ENCODE measurements around the gene GASK1A. TPM values are rescaled to one million over a fixed set of nuclear protein-coding genes. Genes with fewer than 3 reads are reported as not detected.

The GASK1A gene
- total and polyA plus RNA-seq, 2 donors from 2014 or later, result 2.3 to 7.3 TPM

DNA sequence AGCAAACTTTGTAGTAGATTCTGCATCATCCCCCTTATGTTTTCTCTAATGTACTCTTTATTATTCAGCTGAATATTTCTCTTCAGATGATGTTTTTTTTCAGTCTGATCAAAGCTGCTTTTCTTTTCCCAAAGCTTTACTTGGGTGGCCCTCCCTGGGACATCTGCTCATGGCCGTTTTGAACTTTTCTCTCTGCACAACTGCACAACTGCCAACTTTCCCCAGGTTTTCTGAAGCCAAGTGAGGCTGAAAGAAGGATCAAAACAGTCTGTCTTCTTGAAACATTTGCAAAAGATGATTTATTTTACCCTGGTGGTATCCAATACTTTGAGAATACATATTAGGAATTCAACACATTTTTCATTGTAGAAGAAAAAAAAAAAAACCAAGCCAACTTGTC lies 43.0 kb downstream of the GASK1A start:
- TF ChIP-seq, protein P1, sequence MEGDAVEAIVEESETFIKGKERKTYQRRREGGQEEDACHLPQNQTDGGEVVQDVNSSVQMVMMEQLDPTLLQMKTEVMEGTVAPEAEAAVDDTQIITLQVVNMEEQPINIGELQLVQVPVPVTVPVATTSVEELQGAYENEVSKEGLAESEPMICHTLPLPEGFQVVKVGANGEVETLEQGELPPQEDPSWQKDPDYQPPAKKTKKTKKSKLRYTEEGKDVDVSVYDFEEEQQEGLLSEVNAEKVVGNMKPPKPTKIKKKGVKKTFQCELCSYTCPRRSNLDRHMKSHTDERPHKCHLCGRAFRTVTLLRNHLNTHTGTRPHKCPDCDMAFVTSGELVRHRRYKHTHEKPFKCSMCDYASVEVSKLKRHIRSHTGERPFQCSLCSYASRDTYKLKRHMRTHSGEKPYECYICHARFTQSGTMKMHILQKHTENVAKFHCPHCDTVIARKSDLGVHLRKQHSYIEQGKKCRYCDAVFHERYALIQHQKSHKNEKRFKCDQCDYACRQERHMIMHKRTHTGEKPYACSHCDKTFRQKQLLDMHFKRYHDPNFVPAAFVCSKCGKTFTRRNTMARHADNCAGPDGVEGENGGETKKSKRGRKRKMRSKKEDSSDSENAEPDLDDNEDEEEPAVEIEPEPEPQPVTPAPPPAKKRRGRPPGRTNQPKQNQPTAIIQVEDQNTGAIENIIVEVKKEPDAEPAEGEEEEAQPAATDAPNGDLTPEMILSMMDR (IDR thresholded peaks at IDR 0.05; ENCODE audit: borderline replicate concordance, extremely low read depth, insufficient read depth), result no peak
- DNase-seq (no peak), FAIRE-seq (no peak)
- Histone ChIP-seq H3K27ac (ENCODE audit: low read depth in 2 of 2, low read length in 2 of 2) (no peak overlapping the region), H3K4me1 (ENCODE audit: control insufficient read depth in 2 of 3, insufficient read depth in 2 of 3, low read depth in 1 of 3, low read length in 3 of 3) (no peaks in the 10 kb centered on the region), H3K4me3 (ENCODE audit: low read length in 3 of 3) (no peak overlapping the region), H3K9me3 (ENCODE audit: control insufficient read depth in 2 of 3, insufficient read depth in 1 of 3, low read length in 3 of 3) (no peaks in the 10 kb centered on the region), H3K27me3 (ENCODE audit: control insufficient read depth, insufficient read depth, low read length) (no peaks in the 10 kb centered on the region), H3K36me3 (ENCODE audit: control insufficient read depth in 2 of 3, insufficient read depth in 3 of 3, low read length in 3 of 3) (no peaks in the 10 kb centered on the region), H3K9ac (ENCODE audit: low read length in 3 of 3) (no peak overlapping the region)
- intact Hi-C loops (cut with DNase I), result no loop called here

DNA sequence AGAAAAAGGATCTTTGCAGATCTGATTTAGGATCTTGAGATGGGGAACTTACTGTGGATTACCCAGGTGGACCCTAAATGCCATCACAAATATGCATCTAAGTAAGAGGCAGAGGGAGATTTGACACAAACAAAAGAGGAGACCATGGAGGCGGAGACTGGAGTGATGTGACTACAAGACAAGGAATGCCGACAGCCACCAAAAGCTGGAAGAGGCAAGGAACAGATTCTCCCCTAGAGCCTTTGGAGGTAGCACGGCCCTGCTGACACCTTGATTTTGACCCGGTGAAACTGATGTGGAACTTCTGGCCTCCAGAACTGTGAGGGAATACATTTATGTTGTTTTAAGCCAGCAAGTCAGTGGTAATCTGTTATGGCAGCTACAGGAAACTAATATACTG lies 44.0 kb downstream of the GASK1A start:
- no peak overlapping the region for H3K27ac ChIP-seq (ENCODE audit: low read depth in 2 of 2, low read length in 2 of 2)
- H3K9ac ChIP-seq (ENCODE audit: low read length in 3 of 3), result no peak overlapping the region
- DNase-seq, result no peak
- H3K4me3 ChIP-seq (ENCODE audit: low read length in 3 of 3), result no peak overlapping the region
- no peak for FAIRE-seq
- no peaks in the 10 kb centered on the region for H3K4me1 ChIP-seq (ENCODE audit: control insufficient read depth in 2 of 3, insufficient read depth in 2 of 3, low read depth in 1 of 3, low read length in 3 of 3)
- H3K27me3 ChIP-seq (ENCODE audit: control insufficient read depth, insufficient read depth, low read length), result no peaks in the 10 kb centered on the region
- no peaks in the 10 kb centered on the region for H3K36me3 ChIP-seq (ENCODE audit: control insufficient read depth in 2 of 3, insufficient read depth in 3 of 3, low read length in 3 of 3)
- intact Hi-C loops (cut with DNase I), result no loop called here
- TF ChIP-seq, protein P1 (IDR thresholded peaks at IDR 0.05; ENCODE audit: borderline replicate concordance, extremely low read depth, insufficient read depth), result no peak
- H3K9me3 ChIP-seq (ENCODE audit: control insufficient read depth in 2 of 3, insufficient read depth in 1 of 3, low read length in 3 of 3), result no peaks in the 10 kb centered on the region

DNA sequence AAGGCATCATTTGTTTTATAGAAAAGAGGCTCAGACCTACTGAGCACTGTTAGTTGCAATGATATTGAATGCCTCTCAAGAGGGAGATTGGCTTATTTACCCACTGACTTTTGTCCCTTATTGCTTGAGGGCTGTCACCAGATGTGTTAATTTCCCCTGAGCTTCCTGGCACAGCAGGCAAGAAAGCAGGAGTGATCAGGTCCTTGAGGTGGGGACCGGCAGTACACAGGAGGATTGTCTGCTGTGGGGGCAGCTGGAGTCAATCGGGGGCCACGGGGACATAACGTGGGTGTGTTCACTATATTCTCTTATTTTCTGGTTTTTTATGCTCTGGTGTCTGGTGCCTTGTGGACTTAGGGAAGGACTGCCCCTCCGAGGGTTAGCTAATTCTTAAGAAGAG lies 44.6 kb downstream of the GASK1A start:
- TF ChIP-seq, protein P1 (IDR thresholded peaks at IDR 0.05; ENCODE audit: borderline replicate concordance, extremely low read depth, insufficient read depth), result no peak
- H3K9me3 ChIP-seq (ENCODE audit: control insufficient read depth in 2 of 3, insufficient read depth in 1 of 3, low read length in 3 of 3), result no peaks in the 10 kb centered on the region
- no peaks in the 10 kb centered on the region for H3K36me3 ChIP-seq (ENCODE audit: control insufficient read depth in 2 of 3, insufficient read depth in 3 of 3, low read length in 3 of 3)
- intact Hi-C loops (cut with DNase I), result no loop called here
- H3K27ac ChIP-seq (ENCODE audit: low read depth in 2 of 2, low read length in 2 of 2), result no peak overlapping the region
- FAIRE-seq, result no peak
- H3K9ac ChIP-seq (ENCODE audit: low read length in 3 of 3), result no peak overlapping the region
- H3K4me3 ChIP-seq (ENCODE audit: low read length in 3 of 3), result no peak overlapping the region
- H3K4me1 ChIP-seq (ENCODE audit: control insufficient read depth in 2 of 3, insufficient read depth in 2 of 3, low read depth in 1 of 3, low read length in 3 of 3), result no peaks in the 10 kb centered on the region
- no peaks in the 10 kb centered on the region for H3K27me3 ChIP-seq (ENCODE audit: control insufficient read depth, insufficient read depth, low read length)
- DNase-seq, result no peak

DNA sequence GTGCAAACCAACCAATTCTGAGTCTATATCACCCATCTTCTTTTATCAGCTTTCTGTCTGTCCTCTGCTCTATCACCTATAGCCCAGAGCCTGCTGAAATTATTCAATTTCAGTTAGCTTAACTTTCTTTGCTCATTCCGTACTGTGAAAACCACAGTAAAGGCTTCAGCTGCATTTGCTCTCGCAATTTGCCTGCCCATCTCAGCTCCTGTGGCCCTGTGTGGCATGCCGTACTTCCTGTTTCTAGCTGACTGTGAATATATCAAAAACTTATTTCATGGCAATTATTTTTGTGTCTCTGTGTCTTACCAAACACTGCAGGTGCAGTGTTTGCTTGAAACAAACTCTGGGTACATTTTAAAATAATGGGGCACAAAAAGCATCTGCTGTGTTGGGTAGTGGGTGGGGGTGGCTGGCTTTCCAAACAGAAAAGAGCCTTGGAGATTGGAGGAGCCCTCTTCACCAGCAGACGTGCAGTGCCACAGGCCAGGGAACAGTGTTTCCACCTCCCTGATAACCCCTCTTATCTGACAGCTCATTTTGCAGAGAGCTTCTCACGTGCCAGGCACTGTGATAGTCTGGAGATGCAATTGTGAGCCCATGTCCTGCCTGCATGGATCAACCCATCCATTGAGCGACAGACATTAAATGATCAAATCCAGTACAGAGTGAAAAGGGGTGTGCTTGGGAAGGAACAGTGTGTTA lies 45.2 kb downstream of the GASK1A start:
- Histone ChIP-seq H3K4me3 (ENCODE audit: low read length in 3 of 3) (no peak overlapping the region), H3K27me3 (ENCODE audit: control insufficient read depth, insufficient read depth, low read length) (no peaks in the 10 kb centered on the region), H3K9ac (ENCODE audit: low read length in 3 of 3) (no peak overlapping the region), H3K27ac (ENCODE audit: low read depth in 2 of 2, low read length in 2 of 2) (no peak overlapping the region), H3K36me3 (ENCODE audit: control insufficient read depth in 2 of 3, insufficient read depth in 3 of 3, low read length in 3 of 3) (no peaks in the 10 kb centered on the region), H3K9me3 (ENCODE audit: control insufficient read depth in 2 of 3, insufficient read depth in 1 of 3, low read length in 3 of 3) (no peaks in the 10 kb centered on the region), H3K4me1 (ENCODE audit: control insufficient read depth in 2 of 3, insufficient read depth in 2 of 3, low read depth in 1 of 3, low read length in 3 of 3) (no peaks in the 10 kb centered on the region)
- intact Hi-C loops (cut with DNase I), result no loop called here
- TF ChIP-seq, protein P1 (IDR thresholded peaks at IDR 0.05; ENCODE audit: borderline replicate concordance, extremely low read depth, insufficient read depth), result no peak
- FAIRE-seq, result no peak
- no peak for DNase-seq

Data from kidney (tissue), 14 donors.